Fibroblast of skin of scalp (primary cell): ENCODE measurements around the gene PXDC1.
"Not testable (repeated sequence)": the region's sequence is repeated elsewhere in the genome, so short reads cannot be mapped to it uniquely, and the experiment has no call there.

Experiments
- DNase-seq: peaks from one replicate; pipeline ENCODE4 v3.0.0-alpha.2; 2013

PXDC1 gene

GRCh38 chr6:3729603-3730344 is 21.7 kb downstream of the PXDC1 start:
- no peak for DNase-seq

- no peak for DNase-seq
Observed at GRCh38 chr6:3727593-3728108, 23.9 kb downstream of the PXDC1 start.

- DNase-seq = no peak
Observed at GRCh38 chr6:3727036-3727435, 24.5 kb downstream of the PXDC1 start.

GRCh38 chr6:3726421-3726820 is 25.1 kb downstream of the PXDC1 start:
- no peak for DNase-seq

- no peak for DNase-seq
Observed at GRCh38 chr6:3725145-3726047, 26.1 kb downstream of the PXDC1 start.

- DNase-seq = no peak
Observed at GRCh38 chr6:3724451-3725144, 26.9 kb downstream of the PXDC1 start.

- no peak for DNase-seq
Observed at GRCh38 chr6:3723966-3724365, 27.5 kb downstream of the PXDC1 start.

GRCh38 chr6:3723251-3723650 is 28.3 kb downstream of the PXDC1 start:
- no peak for DNase-seq

- peak; percentile 34 for DNase-seq
Observed at GRCh38 chr6:3722785-3723184, 28.7 kb downstream of the PXDC1 start.

- DNase-seq = peak; percentile 80
Observed at GRCh38 chr6:3721810-3722621, 29.5 kb downstream of the PXDC1 start.

- not testable (repeated sequence) for DNase-seq
Observed at GRCh38 chr6:3720770-3721169, 30.7 kb downstream of the PXDC1 start.

- DNase-seq = no peak
Observed at GRCh38 chr6:3719462-3720308, 31.8 kb downstream of the PXDC1 start.

GRCh38 chr6:3718407-3718806 is 33.1 kb downstream of the PXDC1 start:
- DNase-seq = no peak

- no peak for DNase-seq
Observed at GRCh38 chr6:3715285-3715684, 36.2 kb downstream of the PXDC1 start.

- no peak for DNase-seq
Observed at GRCh38 chr6:3714768-3715167, 36.7 kb downstream of the PXDC1 start.

- DNase-seq = no peak
Observed at GRCh38 chr6:3714111-3714510, 37.4 kb downstream of the PXDC1 start.

GRCh38 chr6:3712827-3713665 is 38.5 kb downstream of the PXDC1 start:
- DNase-seq = peak; percentile 79

- no peak for DNase-seq
Observed at GRCh38 chr6:3711776-3712175, 39.7 kb downstream of the PXDC1 start.

- DNase-seq = no peak
Observed at GRCh38 chr6:3710403-3710802, 41.1 kb downstream of the PXDC1 start.

- DNase-seq = no peak
Observed at GRCh38 chr6:3708540-3708939, 43.0 kb downstream of the PXDC1 start.
